ENCODE data around the gene PTPN2.

GRCh38 chr18:12857215-12857905, 26.7 kb downstream of the PTPN2 start:
- TF ChIP-seq POLR2AphosphoS5 (IDR thresholded peaks at IDR 0.05; ENCODE audit: low read depth, low read length), result no peak
- no peak for TF ChIP-seq POLR2A (IDR thresholded peaks at IDR 0.05; ENCODE audit: low read depth, low read length)

All from GM12892 (cell line).